Mucosa of stomach (tissue), 1 donor: ENCODE measurements around the gene ALKBH6.

ENCODE experiments used
- H3K27me3 ChIP-seq: one replicate; pipeline ENCODE4 v1.7.0; 2013; ENCODE audit warnings: mild to moderate bottlenecking, low read length; ENCODE audit not compliant: control insufficient read depth, insufficient read depth
- H3K36me3 ChIP-seq: one replicate; pipeline ENCODE4 v1.7.0; 2013; ENCODE audit warnings: low read length; ENCODE audit not compliant: control insufficient read depth, insufficient read depth
- H3K4me1 ChIP-seq: one replicate; pipeline ENCODE4 v1.7.0; 2013; ENCODE audit warnings: mild to moderate bottlenecking, low read length; ENCODE audit not compliant: control insufficient read depth, insufficient read depth
- H3K4me3 ChIP-seq: one replicate; pipeline ENCODE4 v1.7.0; 2013; ENCODE audit warnings: low read length
- H3K9ac ChIP-seq: one replicate; pipeline ENCODE4 v1.7.0; 2013; ENCODE audit warnings: mild to moderate bottlenecking, low read length, moderate library complexity
- H3K9me3 ChIP-seq: one replicate; pipeline ENCODE4 v1.7.0; 2013; ENCODE audit warnings: mild to moderate bottlenecking, low read length, moderate library complexity; ENCODE audit not compliant: control insufficient read depth
- donor health status: Pancreatic carcinoma.

ALKBH6 gene

DNA sequence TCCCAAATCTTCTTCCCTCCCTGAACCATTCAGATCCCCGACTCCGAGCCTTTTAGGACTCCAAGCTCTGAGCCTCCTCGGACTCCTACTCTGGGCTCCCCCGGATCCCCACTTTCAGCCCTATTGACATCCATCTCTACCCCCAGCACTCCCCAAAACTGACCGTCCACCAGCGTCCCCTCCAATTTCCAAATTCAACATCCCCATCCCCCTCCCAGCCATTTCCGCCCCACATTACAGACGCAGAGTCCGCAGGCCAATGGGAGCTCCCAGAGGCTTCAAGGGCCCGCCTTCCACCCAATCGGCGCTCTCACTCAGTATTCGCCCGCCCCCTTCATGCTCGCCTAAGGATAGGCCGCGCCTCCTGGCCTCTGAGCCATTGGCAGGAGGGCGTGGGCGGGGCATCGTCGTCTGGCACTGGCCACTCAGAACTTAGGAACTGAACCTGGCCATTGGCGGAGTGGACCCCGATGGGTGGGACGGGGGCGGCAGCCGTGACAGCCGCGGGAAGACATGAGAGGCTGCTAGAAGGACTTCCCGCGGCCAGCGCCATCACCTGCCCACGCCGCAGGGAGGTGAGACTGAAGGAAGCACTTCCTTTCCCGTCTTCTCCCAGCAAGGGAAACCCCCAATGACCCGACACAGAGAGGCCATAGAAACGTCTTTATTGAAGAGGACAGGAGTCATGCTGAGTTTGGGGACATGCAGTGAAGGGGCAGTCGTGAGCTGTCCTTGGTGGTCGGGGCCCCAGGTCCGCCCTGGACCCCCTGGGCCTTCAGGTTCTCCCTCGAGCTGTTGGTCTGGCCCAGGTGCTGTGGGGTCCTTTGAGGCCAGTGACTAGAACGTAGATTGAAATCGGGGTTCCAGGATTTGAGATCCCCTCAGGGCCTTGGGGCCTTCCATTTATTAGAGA, at the start of gene ALKBH6:
Gene ALKBH6 (minus strand): TSS at position 202 of the 913 bp plus-strand sequence. CDS start 816 bp downstream, outside the sequence.
- Histone ChIP-seq H3K9ac (peak within 1 kb of the TSS; percentile 93), H3K27me3 (no peaks in the 10 kb centered on the region), H3K36me3 (no peaks in the 10 kb centered on the region), H3K4me1 (peaks cover 22% of the 10 kb centered on the region), H3K9me3 (no peaks in the 10 kb centered on the region), H3K4me3 (peak within 1 kb of the TSS; percentile 73)

DNA sequence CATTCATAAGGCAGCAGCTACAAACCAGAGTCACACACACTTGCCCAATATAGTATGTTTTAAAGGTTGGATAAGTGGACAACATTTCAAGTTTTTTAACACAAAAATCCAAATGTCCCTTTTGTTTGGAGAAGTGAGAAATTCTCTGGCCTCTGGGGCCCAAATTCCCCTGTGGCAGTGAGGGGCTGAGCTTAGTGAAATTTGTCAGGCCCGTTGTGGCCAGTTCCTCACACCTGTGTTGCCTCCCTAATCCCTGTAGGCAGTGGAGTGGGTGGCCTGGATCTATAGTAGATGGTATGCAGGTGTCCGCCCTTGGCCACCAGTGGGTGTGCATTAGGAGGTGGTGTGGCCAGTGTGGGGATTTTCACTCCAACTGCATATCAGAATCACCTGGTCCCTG, 47.4 kb upstream of the ALKBH6 start:
- Histone ChIP-seq H3K36me3 (no peaks in the 10 kb centered on the region), H3K4me3 (no peak overlapping the region), H3K9me3 (no peaks in the 10 kb centered on the region), H3K27me3 (no peaks in the 10 kb centered on the region), H3K4me1 (no peaks in the 10 kb centered on the region), H3K9ac (no peak overlapping the region)

GRCh38 chr19:36060430-36060829, 46.4 kb upstream of the ALKBH6 start:
- Histone ChIP-seq H3K9ac (no peak overlapping the region), H3K27me3 (no peaks in the 10 kb centered on the region), H3K4me3 (no peak overlapping the region), H3K9me3 (no peaks in the 10 kb centered on the region), H3K4me1 (peaks cover 2% of the 10 kb centered on the region), H3K36me3 (no peaks in the 10 kb centered on the region)

- H3K36me3 ChIP-seq, result no peaks in the 10 kb centered on the region
- no peak overlapping the region for H3K9ac ChIP-seq
- H3K4me1 ChIP-seq, result peaks cover 6% of the 10 kb centered on the region
- H3K27me3 ChIP-seq, result no peaks in the 10 kb centered on the region
- H3K9me3 ChIP-seq, result no peaks in the 10 kb centered on the region
- H3K4me3 ChIP-seq, result no peak overlapping the region
These were observed 45.3 kb upstream of the ALKBH6 start for GRCh38 chr19:36059180-36059910.

DNA sequence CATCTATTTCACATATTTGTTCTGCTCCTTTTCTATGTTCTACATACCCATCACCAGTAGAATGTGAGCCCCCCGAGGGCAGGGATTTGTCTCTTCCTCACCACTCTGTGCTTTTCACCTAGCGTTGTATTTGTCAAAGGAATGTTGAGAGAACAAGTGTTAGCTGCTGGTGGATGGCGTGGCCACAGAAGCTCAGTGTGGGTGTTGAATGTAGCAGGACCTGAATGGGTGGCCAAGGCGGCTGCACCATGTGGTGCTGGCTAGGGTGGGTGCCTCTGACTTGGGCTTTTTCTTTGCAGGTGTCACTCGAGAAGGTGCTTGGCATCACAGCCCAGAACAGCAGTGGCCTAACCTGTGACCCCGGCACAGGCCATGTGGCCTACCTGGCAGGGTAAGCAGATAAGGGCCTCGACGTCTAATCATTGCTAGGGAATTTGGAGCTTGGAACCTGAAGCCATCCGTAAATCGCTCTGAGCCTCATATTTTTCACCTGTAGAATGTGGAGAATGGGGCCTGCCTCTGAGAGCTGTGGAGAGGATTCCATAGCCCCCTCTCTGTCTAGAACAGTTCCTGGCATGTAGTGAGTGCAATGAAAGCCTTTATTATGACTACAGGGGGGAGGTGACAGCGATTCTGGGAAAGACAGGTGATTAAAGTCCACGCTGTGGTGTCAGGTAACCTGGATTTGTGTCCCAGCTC, 44.6 kb upstream of the ALKBH6 start:
- no peak overlapping the region for H3K4me3 ChIP-seq
- peaks cover 6% of the 10 kb centered on the region for H3K4me1 ChIP-seq
- H3K36me3 ChIP-seq, result no peaks in the 10 kb centered on the region
- no peaks in the 10 kb centered on the region for H3K9me3 ChIP-seq
- no peak overlapping the region for H3K9ac ChIP-seq
- no peaks in the 10 kb centered on the region for H3K27me3 ChIP-seq

GRCh38 chr19:36054733-36055686, 41.0 kb upstream of the ALKBH6 start, which contains the start of gene WDR62:
TSS of gene WDR62 (plus strand) at chr19:36054897. CDS start at chr19:36054972, 75 bp downstream.
- H3K4me3 ChIP-seq, result peak within 1 kb of the TSS; percentile 72
- H3K36me3 ChIP-seq, result no peaks in the 10 kb centered on the region
- H3K4me1 ChIP-seq, result peaks cover 6% of the 10 kb centered on the region
- H3K9ac ChIP-seq, result peak within 1 kb of the TSS; percentile 66
- no peaks in the 10 kb centered on the region for H3K9me3 ChIP-seq
- no peaks in the 10 kb centered on the region for H3K27me3 ChIP-seq

GRCh38 chr19:36054119-36054732, 40.2 kb upstream of the ALKBH6 start, which contains the start of gene THAP8:
TSS of gene THAP8 (minus strand) at chr19:36054285. CDS start at chr19:36054217, 68 bp downstream.
- peak within 1 kb of the TSS; percentile 72 for H3K4me3 ChIP-seq
- H3K4me1 ChIP-seq, result peaks cover 6% of the 10 kb centered on the region
- peak within 1 kb of the TSS; percentile 66 for H3K9ac ChIP-seq
- no peaks in the 10 kb centered on the region for H3K36me3 ChIP-seq
- no peaks in the 10 kb centered on the region for H3K27me3 ChIP-seq
- no peaks in the 10 kb centered on the region for H3K9me3 ChIP-seq

- Histone ChIP-seq H3K4me1 (peaks cover 6% of the 10 kb centered on the region), H3K9me3 (no peaks in the 10 kb centered on the region), H3K9ac (no peak overlapping the region), H3K27me3 (no peaks in the 10 kb centered on the region), H3K4me3 (no peak overlapping the region), H3K36me3 (no peaks in the 10 kb centered on the region)
These were observed 37.6 kb upstream of the ALKBH6 start for GRCh38 chr19:36051637-36052036.

DNA sequence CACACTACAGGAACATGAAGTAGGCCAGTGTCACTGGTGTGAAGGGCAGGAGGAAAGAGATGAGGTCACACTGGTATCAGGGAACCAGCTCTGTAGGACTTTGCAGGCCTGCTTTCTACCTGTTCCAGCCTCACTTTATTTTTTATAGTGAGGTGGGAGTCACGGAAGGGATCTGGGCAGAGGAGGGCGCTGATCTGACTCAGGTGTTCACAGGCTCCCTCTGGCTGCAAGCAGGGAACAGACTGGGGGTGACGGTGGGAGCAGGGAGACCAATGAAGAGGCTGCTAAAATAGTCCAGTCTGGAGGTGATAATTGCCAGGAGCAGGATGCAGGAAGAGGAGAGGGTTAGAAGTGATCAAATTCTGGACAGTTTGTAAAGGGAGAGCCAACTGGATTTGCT, 37.2 kb upstream of the ALKBH6 start:
- H3K27me3 ChIP-seq, result no peaks in the 10 kb centered on the region
- peaks cover 6% of the 10 kb centered on the region for H3K4me1 ChIP-seq
- H3K9me3 ChIP-seq, result no peaks in the 10 kb centered on the region
- no peaks in the 10 kb centered on the region for H3K36me3 ChIP-seq
- H3K4me3 ChIP-seq, result no peak overlapping the region
- no peak overlapping the region for H3K9ac ChIP-seq

- H3K36me3 ChIP-seq, result no peaks in the 10 kb centered on the region
- no peaks in the 10 kb centered on the region for H3K9me3 ChIP-seq
- H3K4me3 ChIP-seq, result no peak overlapping the region
- H3K9ac ChIP-seq, result no peak overlapping the region
- no peaks in the 10 kb centered on the region for H3K4me1 ChIP-seq
- H3K27me3 ChIP-seq, result no peaks in the 10 kb centered on the region
These were observed 35.2 kb upstream of the ALKBH6 start for GRCh38 chr19:36049080-36049698.
